ENCODE results near the gene ZFP36L1. TPM values are rescaled to one million over a fixed set of nuclear protein-coding genes. Genes with fewer than 3 reads are reported as not detected.

ZFP36L1 gene
- total RNA-seq, 6 donors from 2014 or later, result 268 to 511 (median 385) TPM

DNA sequence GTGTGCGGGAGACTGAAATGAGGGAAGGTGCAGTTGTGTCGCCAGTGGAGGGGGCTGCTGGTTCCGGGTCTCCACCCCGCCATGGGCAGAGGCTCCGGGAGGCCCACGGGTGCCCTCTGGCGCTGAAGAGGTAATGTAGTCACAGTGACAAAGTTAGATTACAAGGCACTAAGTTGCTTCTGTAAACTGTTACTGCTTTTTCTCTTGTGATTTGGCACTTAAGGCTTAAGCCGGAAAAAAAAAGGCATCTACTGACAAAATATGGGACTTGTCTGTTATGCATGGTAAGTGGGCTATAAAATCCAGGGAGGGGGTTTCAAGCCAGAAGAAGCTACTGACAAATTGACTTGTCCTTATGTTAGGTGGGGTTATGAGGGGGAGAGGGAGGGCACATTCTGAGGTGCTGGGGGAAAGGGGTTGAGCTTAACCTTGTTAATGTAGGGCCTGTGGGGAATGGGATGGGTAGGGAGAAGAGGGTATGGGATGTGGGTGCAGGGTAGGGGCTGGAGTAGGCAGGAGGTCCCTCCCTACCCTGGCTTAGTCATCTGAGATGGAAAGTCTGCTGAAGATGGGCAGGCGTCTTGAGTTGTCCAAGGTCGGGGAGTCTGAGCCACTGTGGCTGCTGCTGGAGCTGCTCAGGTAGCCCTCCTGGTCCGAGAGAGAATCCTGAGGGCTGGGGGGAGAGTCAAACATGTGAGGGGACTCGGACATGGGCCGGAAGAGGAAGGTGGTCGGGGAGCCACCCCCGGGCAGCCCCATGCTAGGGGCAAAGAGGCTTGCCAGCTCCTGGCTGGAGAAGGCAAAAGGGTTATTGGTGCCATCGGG, 3.7 kb downstream of the ZFP36L1 start:
- peaks cover 16 to 51% (median 22%) of the 10 kb centered on the region in 4 donors for H3K36me3 ChIP-seq
- no peaks in the 10 kb centered on the region for H3K9me3 ChIP-seq
- ATAC-seq (ENCODE audit: low FRiP score in 2 of 2) (peak; percentile 38 to 44), DNase-seq (peak; percentile 88 to 91)
- H3K4me1 ChIP-seq, result peaks cover 21 to 45% (median 40%) of the 10 kb centered on the region in 4 donors
- H3K27me3 ChIP-seq, result no peaks in the 10 kb centered on the region
- TF ChIP-seq POLR2A (IDR thresholded peaks at IDR 0.05) (no peak), POLR2AphosphoS5 (IDR thresholded peaks at IDR 0.05) (peak in 1 of 2 donors; percentile 55), EP300 (IDR thresholded peaks at IDR 0.05) (no peak)
- TF ChIP-seq, protein P1, sequence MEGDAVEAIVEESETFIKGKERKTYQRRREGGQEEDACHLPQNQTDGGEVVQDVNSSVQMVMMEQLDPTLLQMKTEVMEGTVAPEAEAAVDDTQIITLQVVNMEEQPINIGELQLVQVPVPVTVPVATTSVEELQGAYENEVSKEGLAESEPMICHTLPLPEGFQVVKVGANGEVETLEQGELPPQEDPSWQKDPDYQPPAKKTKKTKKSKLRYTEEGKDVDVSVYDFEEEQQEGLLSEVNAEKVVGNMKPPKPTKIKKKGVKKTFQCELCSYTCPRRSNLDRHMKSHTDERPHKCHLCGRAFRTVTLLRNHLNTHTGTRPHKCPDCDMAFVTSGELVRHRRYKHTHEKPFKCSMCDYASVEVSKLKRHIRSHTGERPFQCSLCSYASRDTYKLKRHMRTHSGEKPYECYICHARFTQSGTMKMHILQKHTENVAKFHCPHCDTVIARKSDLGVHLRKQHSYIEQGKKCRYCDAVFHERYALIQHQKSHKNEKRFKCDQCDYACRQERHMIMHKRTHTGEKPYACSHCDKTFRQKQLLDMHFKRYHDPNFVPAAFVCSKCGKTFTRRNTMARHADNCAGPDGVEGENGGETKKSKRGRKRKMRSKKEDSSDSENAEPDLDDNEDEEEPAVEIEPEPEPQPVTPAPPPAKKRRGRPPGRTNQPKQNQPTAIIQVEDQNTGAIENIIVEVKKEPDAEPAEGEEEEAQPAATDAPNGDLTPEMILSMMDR (IDR thresholded peaks at IDR 0.05), result peak; percentile 64 to 84 (median 76)
- peak overlapping the region; percentile 72 to 86 (median 76) for H3K4me3 ChIP-seq
- WGBS, 2 donors, result 7 to 17% methylated on average over 16 of the region's 16 CpGs
- peak overlapping the region; percentile 95 to 100 (median 99) for H3K27ac ChIP-seq

DNA sequence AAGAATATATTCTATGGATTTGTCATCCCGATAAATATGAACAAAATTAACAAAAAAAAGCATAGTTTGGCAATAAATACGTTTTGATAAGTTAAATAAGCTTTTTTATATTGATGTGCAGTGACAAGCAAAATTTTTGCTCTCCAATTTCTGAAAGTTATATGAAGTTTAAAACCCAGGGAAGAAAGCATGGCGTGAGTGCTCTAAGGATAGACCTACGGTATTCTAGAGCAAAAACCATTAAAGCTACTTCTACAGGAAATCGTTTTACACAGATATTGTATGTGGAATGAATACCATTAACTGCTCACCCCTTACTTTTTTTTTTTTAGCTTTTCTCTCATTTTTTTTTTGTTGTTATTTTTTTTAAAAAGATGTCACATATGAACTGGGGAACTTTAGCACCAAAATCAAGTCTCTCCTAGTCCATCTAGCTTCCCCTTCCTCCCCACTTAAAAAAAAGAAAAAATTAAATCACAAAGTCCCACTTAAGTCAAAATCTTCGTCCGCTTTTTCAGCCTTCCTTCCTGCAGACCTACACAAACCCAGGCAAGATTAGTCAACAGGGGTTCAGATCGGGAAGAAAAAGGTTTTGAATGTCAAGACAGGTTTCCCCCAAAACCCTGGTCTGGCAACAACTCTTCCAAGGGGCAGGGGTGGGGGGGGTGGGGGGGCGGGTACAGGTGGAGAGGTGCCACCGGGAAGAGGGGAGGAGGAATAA, 4.4 kb downstream of the ZFP36L1 start:
- Histone ChIP-seq H3K9me3 (no peaks in the 10 kb centered on the region), H3K36me3 (peaks cover 16 to 51% (median 22%) of the 10 kb centered on the region in 4 donors), H3K4me1 (peaks cover 21 to 45% (median 41%) of the 10 kb centered on the region in 4 donors), H3K27ac (peak overlapping the region; percentile 95 to 100 (median 99)), H3K4me3 (peak overlapping the region in 3 of 4 donors; percentile 72 to 77 (median 75)), H3K27me3 (no peaks in the 10 kb centered on the region)
- WGBS, 2 donors, result 22% methylated on average over 9 to 10 of the region's 10 CpGs
- no peak for ATAC-seq (ENCODE audit: low FRiP score in 2 of 2)
- no peak for DNase-seq
- TF ChIP-seq, protein P1 (IDR thresholded peaks at IDR 0.05), result no peak

DNA sequence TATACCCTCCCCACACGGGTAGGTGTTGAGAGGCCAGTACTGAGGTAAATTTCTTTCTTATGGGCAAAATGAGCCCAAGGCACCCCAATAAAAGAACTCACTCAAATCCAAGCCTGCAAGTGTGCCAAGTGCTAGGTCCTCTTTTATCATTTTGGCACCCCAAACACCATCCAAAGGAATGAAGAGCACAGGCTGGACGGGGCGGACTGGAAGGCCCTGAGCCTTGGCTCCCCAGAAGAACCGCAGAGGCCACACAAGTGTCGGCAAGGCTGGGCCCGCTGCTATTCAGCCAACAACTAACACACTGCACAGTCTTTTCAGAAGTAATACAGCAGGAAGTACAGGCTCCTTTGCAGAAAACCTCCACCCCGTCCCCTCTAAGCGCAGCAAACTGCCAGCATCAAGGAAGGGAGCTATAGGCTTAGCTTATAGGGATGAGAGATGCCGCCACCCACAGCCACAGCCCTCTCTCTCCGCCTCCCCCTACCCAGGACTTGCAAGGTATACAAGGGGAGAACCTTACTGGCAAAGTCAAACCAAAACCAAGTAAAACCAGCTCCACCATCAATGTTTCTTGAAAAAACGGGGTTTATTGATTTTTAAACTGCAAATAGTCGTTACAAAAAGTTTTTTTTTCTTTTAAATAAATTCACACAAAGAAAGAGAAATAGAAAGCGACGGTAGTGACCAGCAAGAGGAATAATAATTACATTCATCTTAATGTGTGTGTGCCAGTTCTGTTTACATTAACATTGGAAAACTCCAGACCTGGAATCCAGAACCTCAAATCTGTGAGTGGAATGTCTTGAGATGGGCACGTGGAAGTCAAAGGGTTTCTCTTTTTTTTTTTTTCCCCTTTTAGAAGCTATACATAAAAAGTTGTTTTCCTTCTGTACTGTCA, 5.5 kb downstream of the ZFP36L1 start:
- 42 to 49% methylated on average over 11 to 15 of the region's 15 CpGs for WGBS, 2 donors
- ATAC-seq (ENCODE audit: low FRiP score in 2 of 2), result no peak

DNA sequence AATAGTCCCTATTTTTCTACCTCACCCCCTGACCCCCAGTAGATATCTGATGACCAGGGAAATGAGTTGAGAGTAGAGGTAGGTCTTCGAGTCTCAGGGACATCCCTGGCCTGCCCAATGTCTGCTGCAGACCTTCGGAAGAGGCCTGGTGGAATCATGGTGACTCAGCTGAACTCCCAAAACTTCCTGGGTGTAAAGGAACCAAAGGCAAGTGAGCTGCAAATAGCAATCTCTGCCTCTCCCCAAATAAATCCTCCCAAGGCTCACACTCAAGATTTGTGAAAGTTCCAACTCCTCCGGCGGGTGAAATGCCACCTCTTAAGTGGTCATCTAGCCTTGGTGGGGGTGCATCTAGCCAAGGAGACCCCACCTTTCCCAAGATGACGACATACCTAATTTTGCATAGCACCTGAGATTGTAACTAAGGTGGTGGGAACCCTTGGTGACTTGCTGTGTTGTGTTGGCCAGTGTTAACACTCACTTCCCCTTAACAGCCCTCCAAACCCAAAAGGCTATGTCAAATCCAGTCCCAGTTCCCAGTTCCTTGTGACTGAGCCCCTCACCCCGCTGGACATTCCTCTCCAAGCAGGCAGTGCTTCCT, 6.3 kb downstream of the ZFP36L1 start:
- 55 to 66% methylated on average over 6 of the region's 6 CpGs for WGBS, 2 donors
- peak in 1 of 4 donors; percentile 5 for TF ChIP-seq POLR2A (IDR thresholded peaks at IDR 0.05)
- TF ChIP-seq, protein P1 (IDR thresholded peaks at IDR 0.05), result no peak
- TF ChIP-seq POLR2AphosphoS5 (IDR thresholded peaks at IDR 0.05), result peak in 1 of 2 donors; percentile 18
- TF ChIP-seq EP300 (IDR thresholded peaks at IDR 0.05), result no peak
- no peak for DNase-seq
- Histone ChIP-seq H3K9me3 (no peaks in the 10 kb centered on the region), H3K4me1 (peaks cover 28 to 59% (median 46%) of the 10 kb centered on the region in 4 donors), H3K4me3 (peak overlapping the region in 1 of 4 donors; percentile 75), H3K36me3 (peaks cover 16 to 47% (median 22%) of the 10 kb centered on the region in 4 donors), H3K27ac (peak overlapping the region; percentile 73 to 99 (median 97)), H3K27me3 (no peaks in the 10 kb centered on the region)
- ATAC-seq (ENCODE audit: low FRiP score in 2 of 2), result peak; percentile 1 to 8

More for the DNA sequence above, 5.5 kb downstream of the ZFP36L1 start:
- no peak for TF ChIP-seq EP300 (IDR thresholded peaks at IDR 0.05)
- TF ChIP-seq POLR2A (IDR thresholded peaks at IDR 0.05), result peak in 1 of 4 donors; percentile 56
- H3K4me3 ChIP-seq, result peak overlapping the region in 1 of 4 donors; percentile 75
- no peaks in the 10 kb centered on the region for H3K27me3 ChIP-seq
- H3K36me3 ChIP-seq, result peaks cover 16 to 51% (median 22%) of the 10 kb centered on the region in 4 donors
- peak overlapping the region; percentile 73 to 99 (median 97) for H3K27ac ChIP-seq
- no peak for DNase-seq
- peaks cover 21 to 51% (median 43%) of the 10 kb centered on the region in 4 donors for H3K4me1 ChIP-seq
- H3K9me3 ChIP-seq, result no peaks in the 10 kb centered on the region

Measured in upper lobe of left lung (tissue), 6 donors.